Measurements from ENCODE around the gene POLR2E. TPM values are rescaled to one million over a fixed set of nuclear protein-coding genes. Genes with fewer than 3 reads are reported as not detected.
"Not testable (repeated sequence)": the region's sequence is repeated elsewhere in the genome, so short reads cannot be mapped to it uniquely, and the experiment has no call there.

The POLR2E gene
- total and polyA plus RNA-seq, 2 experiments from 2014 or later = 257 to 286 TPM

- Histone ChIP-seq H3K27me3 (ENCODE audit: insufficient read depth) (no peaks in the 10 kb centered on the region), H3K4me3 (no peak overlapping the region), H3K9me2 (ENCODE audit: insufficient read depth) (no peaks in the 10 kb centered on the region), H3K36me3 (ENCODE audit: insufficient read depth) (no peaks in the 10 kb centered on the region), H3K27ac (ENCODE audit: low read depth) (no peak overlapping the region), H3K79me2 (replicated peaks; ENCODE audit: insufficient read depth) (no peaks in the 10 kb centered on the region), H3K4me2 (no peak overlapping the region), H4K20me1 (replicated peaks; ENCODE audit: insufficient read depth) (no peaks in the 10 kb centered on the region; the same call in 1 of the 2 replicates), H2AFZ (no peak overlapping the region), H3F3A (replicated peaks; ENCODE audit: low read depth) (0 out of 2 replicates have a peak, but pooled peaks cover 3% of the 10 kb centered on the region), H3K4me1 (ENCODE audit: insufficient read depth) (no peaks in the 10 kb centered on the region)
- Mint-ChIP-seq H3K27me3 (ENCODE audit: insufficient read depth, low read depth, poor library complexity) (peaks cover 6% of the 10 kb centered on the region), H3K4me3 (no peak overlapping the region), H3K4me1 (peaks cover 2% of the 10 kb centered on the region; the same call in 1 of the 3 replicates), H3K27ac (no peak overlapping the region), H3K9me3 (no peaks in the 10 kb centered on the region), H3K36me3 (ENCODE audit: low read depth) (peaks cover 19% of the 10 kb centered on the region)
- TF ChIP-seq STAT1 (IDR thresholded peaks at IDR 0.05; ENCODE audit: unreplicated experiment) (no peak), EZH2phosphoT487 (IDR thresholded peaks at IDR 0.05; ENCODE audit: unreplicated experiment) (no peak)
- peak; percentile 57 for DNase-seq (ENCODE audit: low spot score)
- peak; percentile 7; the same call in 2 of the 3 replicates for ATAC-seq
These were observed 21.8 kb upstream of the POLR2E start for GRCh38 chr19:1116726-1117581.

- H3K79me2 ChIP-seq (replicated peaks; ENCODE audit: insufficient read depth) = no peaks in the 10 kb centered on the region
- no peak overlapping the region for H3K27ac Mint-ChIP-seq
- H3K27ac ChIP-seq (ENCODE audit: low read depth) = no peak overlapping the region
- TF ChIP-seq ZNF331 (CRISPR knock-in tag; IDR thresholded peaks at IDR 0.05; ENCODE audit: low read depth) (no peak), CREB1 (CRISPR knock-in tag; IDR thresholded peaks at IDR 0.05; ENCODE audit: low read depth) (no peak), STAT1 (IDR thresholded peaks at IDR 0.05; ENCODE audit: unreplicated experiment) (no peak), EZH2 (IDR thresholded peaks at IDR 0.05; ENCODE audit: low read depth, unreplicated experiment) (no peak), NANOG (IDR thresholded peaks at IDR 0.05; ENCODE audit: borderline replicate concordance) (no peak), REST (IDR thresholded peaks at IDR 0.05; ENCODE audit: unreplicated experiment) (no peak), JUNB (IDR thresholded peaks at IDR 0.05; ENCODE audit: unreplicated experiment) (no peak)
- DNase-seq (ENCODE audit: low spot score) = no peak
- no peak overlapping the region for H3K4me2 ChIP-seq
- no peaks in the 10 kb centered on the region; the same call in 1 of the 2 replicates for H4K20me1 ChIP-seq (replicated peaks; ENCODE audit: insufficient read depth)
- H3K27me3 Mint-ChIP-seq (ENCODE audit: insufficient read depth, low read depth, poor library complexity) = peaks cover 6% of the 10 kb centered on the region
- peaks cover 10% of the 10 kb centered on the region; the same call in 2 of the 3 replicates for H3K36me3 Mint-ChIP-seq (ENCODE audit: low read depth)
- no peaks in the 10 kb centered on the region for H3K4me1 ChIP-seq (ENCODE audit: insufficient read depth)
- H3K9me3 Mint-ChIP-seq = no peaks in the 10 kb centered on the region
- H2AFZ ChIP-seq = no peak overlapping the region
- H3K4me3 ChIP-seq = no peak overlapping the region
- no peaks in the 10 kb centered on the region for H3K9me2 ChIP-seq (ENCODE audit: insufficient read depth)
- H3F3A ChIP-seq (replicated peaks; ENCODE audit: low read depth) = 0 out of 2 replicates have a peak, but pooled peaks cover 3% of the 10 kb centered on the region
- no peak overlapping the region for H3K4me3 Mint-ChIP-seq
- no peaks in the 10 kb centered on the region for H3K36me3 ChIP-seq (ENCODE audit: insufficient read depth)
- H3K27me3 ChIP-seq (ENCODE audit: insufficient read depth) = no peaks in the 10 kb centered on the region
- peaks cover 2% of the 10 kb centered on the region; the same call in 1 of the 3 replicates for H3K4me1 Mint-ChIP-seq
- ATAC-seq = no peak
These were observed 20.7 kb upstream of the POLR2E start for GRCh38 chr19:1115646-1116420.

- not testable (repeated sequence) for H3K9me2 ChIP-seq (ENCODE audit: insufficient read depth); H4K20me1 ChIP-seq (replicated peaks; ENCODE audit: insufficient read depth); H3K36me3 ChIP-seq (ENCODE audit: insufficient read depth); H3K27ac Mint-ChIP-seq; H3K4me3 ChIP-seq; DNase-seq (ENCODE audit: low spot score); H3K4me1 Mint-ChIP-seq; H2AFZ ChIP-seq; H3K27me3 Mint-ChIP-seq (ENCODE audit: insufficient read depth, low read depth, poor library complexity); H3K4me1 ChIP-seq (ENCODE audit: insufficient read depth); H3K27me3 ChIP-seq (ENCODE audit: insufficient read depth); ATAC-seq; H3K9me3 Mint-ChIP-seq; H3K4me2 ChIP-seq; H3F3A ChIP-seq (replicated peaks; ENCODE audit: low read depth); H3K4me3 Mint-ChIP-seq; H3K79me2 ChIP-seq (replicated peaks; ENCODE audit: insufficient read depth)
- H3K27ac ChIP-seq (ENCODE audit: low read depth) = 0 out of 2 replicates have a peak overlapping the region, but pooled peaks have one; percentile 50
- peaks cover 10% of the 10 kb centered on the region; the same call in 2 of the 3 replicates for H3K36me3 Mint-ChIP-seq (ENCODE audit: low read depth)
These were observed 19.6 kb upstream of the POLR2E start for GRCh38 chr19:1114728-1115127.
